ENCODE data around the gene SYPL2.

DNA sequence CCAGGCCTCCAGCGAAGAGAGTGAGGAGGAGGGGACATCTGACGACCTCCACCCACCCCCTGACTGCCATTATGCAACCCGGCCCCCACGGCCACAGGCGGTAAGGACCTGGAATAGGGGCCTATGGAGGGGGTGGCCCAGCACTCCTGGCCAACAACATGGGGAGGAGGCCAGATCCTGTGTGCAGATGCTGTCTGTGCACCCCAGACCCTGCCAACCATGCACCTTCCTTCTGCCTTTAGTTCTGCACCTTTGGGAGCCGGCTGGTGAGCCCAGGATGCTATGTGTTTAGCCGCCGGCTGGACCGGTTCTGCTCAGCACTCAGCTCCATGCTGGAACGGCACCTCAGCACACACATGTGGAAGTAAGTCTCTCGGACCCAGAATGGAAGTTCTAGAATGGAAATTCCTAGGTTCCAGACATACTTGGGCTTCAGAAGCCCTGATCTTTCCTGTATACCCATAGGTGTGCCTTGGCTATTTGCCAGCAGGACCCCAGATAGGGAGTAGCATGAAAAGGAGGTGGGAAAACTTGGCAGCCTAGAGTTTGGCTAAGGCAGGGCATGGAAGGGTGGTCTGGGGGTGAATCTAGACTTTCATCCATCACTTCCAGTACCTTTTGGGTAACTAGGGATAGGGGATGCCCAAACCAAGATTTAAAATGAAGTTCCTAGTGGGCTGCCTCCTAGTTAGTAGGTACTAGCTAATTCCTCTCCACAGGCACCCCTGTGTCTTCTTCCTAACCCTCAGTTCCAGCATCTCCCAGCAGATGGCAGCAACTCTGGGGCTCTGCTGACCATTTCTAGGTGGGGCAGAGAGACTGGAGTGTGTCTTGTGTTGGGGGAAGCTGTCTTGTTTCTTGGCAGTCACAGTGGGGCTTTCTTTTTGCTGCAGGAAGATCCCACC lies 23.9 kb downstream of the SYPL2 start:
- TF ChIP-seq POLR2AphosphoS5 (IDR thresholded peaks at IDR 0.05; ENCODE audit: insufficient read depth in 1 of 2, low read depth in 1 of 2), result no peak
- TF ChIP-seq, protein P1, sequence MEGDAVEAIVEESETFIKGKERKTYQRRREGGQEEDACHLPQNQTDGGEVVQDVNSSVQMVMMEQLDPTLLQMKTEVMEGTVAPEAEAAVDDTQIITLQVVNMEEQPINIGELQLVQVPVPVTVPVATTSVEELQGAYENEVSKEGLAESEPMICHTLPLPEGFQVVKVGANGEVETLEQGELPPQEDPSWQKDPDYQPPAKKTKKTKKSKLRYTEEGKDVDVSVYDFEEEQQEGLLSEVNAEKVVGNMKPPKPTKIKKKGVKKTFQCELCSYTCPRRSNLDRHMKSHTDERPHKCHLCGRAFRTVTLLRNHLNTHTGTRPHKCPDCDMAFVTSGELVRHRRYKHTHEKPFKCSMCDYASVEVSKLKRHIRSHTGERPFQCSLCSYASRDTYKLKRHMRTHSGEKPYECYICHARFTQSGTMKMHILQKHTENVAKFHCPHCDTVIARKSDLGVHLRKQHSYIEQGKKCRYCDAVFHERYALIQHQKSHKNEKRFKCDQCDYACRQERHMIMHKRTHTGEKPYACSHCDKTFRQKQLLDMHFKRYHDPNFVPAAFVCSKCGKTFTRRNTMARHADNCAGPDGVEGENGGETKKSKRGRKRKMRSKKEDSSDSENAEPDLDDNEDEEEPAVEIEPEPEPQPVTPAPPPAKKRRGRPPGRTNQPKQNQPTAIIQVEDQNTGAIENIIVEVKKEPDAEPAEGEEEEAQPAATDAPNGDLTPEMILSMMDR (IDR thresholded peaks at IDR 0.05), result peak; percentile 30 to 74 (median 58)
- TF ChIP-seq POLR2A (IDR thresholded peaks at IDR 0.05), result no peak
